Measurements from ENCODE around the gene PWWP2B.

DNA sequence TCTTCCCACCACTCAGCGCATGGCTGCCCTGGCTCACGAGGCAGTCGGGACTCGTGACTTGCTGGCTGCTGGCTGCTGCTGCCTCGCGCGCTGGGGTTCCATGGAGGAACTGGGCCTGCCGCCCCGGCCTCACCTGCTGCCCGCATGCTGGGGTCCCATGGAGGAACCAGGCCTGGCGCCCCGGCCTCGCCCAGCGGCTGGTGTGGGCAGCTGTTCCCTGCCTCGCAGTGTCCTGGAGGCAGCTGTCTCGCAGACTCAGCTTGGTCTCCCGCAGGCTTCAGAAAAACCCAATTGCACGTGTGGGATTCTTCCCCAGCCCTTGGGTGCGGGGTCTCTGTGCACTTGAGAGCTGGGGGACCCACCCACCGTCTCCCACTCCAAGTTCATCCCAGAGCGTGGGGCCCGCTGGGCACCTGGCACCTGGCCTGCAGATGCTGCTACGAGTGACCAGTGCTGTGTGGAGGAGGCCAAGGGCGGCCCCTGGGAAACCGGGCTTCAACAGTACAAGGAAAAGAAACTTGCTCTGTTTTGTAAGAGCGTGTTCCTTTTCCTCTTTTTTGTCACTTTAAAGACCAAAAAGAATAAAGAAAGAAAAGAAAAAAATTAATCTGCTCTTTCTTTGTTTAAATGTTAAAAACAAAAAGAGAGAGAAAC is 20.4 kb downstream of the PWWP2B start:
- TF ChIP-seq BHLHE40 (IDR thresholded peaks at IDR 0.05; ENCODE audit: borderline replicate concordance in 1 of 2, low read depth in 2 of 2, low read length in 1 of 2), result no peak
- no peak for TF ChIP-seq NFYB (IDR thresholded peaks at IDR 0.05; ENCODE audit: insufficient read depth, low read depth, low read length)
- no peak for TF ChIP-seq RFX5 (IDR thresholded peaks at IDR 0.05; ENCODE audit: low read depth, low read length)
- no peak for TF ChIP-seq KDM1A (IDR thresholded peaks at IDR 0.05; ENCODE audit: borderline replicate concordance)
- no peak for TF ChIP-seq NFIC (IDR thresholded peaks at IDR 0.05; ENCODE audit: low read depth, low read length)
- no peak for TF ChIP-seq MYC (IDR thresholded peaks at IDR 0.05; ENCODE audit: insufficient read depth, insufficient read length, insufficient replicate concordance, low read length, severe bottlenecking)
- TF ChIP-seq TBL1XR1 (IDR thresholded peaks at IDR 0.05; ENCODE audit: low read depth, low read length), result no peak
- TF ChIP-seq CREB1 (IDR thresholded peaks at IDR 0.05; ENCODE audit: low read depth), result no peak
- no peak for TF ChIP-seq CTCF (IDR thresholded peaks at IDR 0.05 in 2 of 3, conservative IDR thresholded peaks at IDR 0.05 in 1 of 3; ENCODE audit: control insufficient read depth in 2 of 3, extremely low read depth in 1 of 3, insufficient read depth in 1 of 3, low read depth in 3 of 3, low read length in 3 of 3)
- TF ChIP-seq EP300 (IDR thresholded peaks at IDR 0.05; ENCODE audit: borderline replicate concordance in 1 of 2, control insufficient read depth in 1 of 2, low read depth in 2 of 2, low read length in 2 of 2), result no peak
